ENCODE results near the gene CNOT6. TPM values are rescaled to one million over a fixed set of nuclear protein-coding genes. Genes with fewer than 3 reads are reported as not detected.
"Not testable (repeated sequence)": the region's sequence is repeated elsewhere in the genome, so short reads cannot be mapped to it uniquely, and the experiment has no call there.

The CNOT6 gene
- total and polyA plus RNA-seq, 4 donors = 8.7 to 51.1 (median 14.8) TPM

- DNase-seq (no peak), ATAC-seq (ENCODE audit: insufficient read depth, low FRiP score) (no peak)
- H3K4me1 ChIP-seq (ENCODE audit: control insufficient read depth in 5 of 5, insufficient read depth in 5 of 5, low read length in 5 of 5) = peaks cover 0 to 12% (median 0%) of the 10 kb centered on the region in 5 donors
- no peak overlapping the region for H3K9ac ChIP-seq (ENCODE audit: insufficient read depth in 1 of 2, low read length in 2 of 2)
- H3K4me3 ChIP-seq = no peak overlapping the region
- TF ChIP-seq CTCF (IDR thresholded peaks at IDR 0.05; ENCODE audit: control extremely low read depth, extremely low read depth) = no peak
- 63 to 80% methylated on average over 5 of the region's 5 CpGs for WGBS, 2 donors
- H3K9me3 ChIP-seq (ENCODE audit: control insufficient read depth in 4 of 4, insufficient read depth in 3 of 4, low read length in 3 of 4) = peaks cover 0 to 3% (median 0%) of the 10 kb centered on the region in 4 donors
- H3K36me3 ChIP-seq (ENCODE audit: control insufficient read depth in 4 of 4, insufficient read depth in 4 of 4, low read length in 4 of 4) = no peaks in the 10 kb centered on the region
- H3K27me3 ChIP-seq (ENCODE audit: control insufficient read depth in 3 of 3, insufficient read depth in 3 of 3, low read length in 2 of 3) = no peaks in the 10 kb centered on the region
- H3K27ac ChIP-seq (ENCODE audit: low read depth in 1 of 2, low read length in 1 of 2) = no peak overlapping the region
These were observed 29.6 kb upstream of the CNOT6 start for GRCh38 chr5:180464603-180464970.

- DNase-seq; ATAC-seq (ENCODE audit: insufficient read depth, low FRiP score); H3K9me3 ChIP-seq (ENCODE audit: control insufficient read depth in 4 of 4, insufficient read depth in 3 of 4, low read length in 3 of 4); H3K9ac ChIP-seq (ENCODE audit: insufficient read depth in 1 of 2, low read length in 2 of 2); H3K4me3 ChIP-seq; H3K36me3 ChIP-seq (ENCODE audit: control insufficient read depth in 4 of 4, insufficient read depth in 4 of 4, low read length in 4 of 4); H3K27ac ChIP-seq (ENCODE audit: low read depth in 1 of 2, low read length in 1 of 2); H3K27me3 ChIP-seq (ENCODE audit: control insufficient read depth in 3 of 3, insufficient read depth in 3 of 3, low read length in 2 of 3): not testable (repeated sequence)
- 97 to 98% methylated on average over 4 of the region's 4 CpGs for WGBS, 2 donors
- peaks cover 0 to 12% (median 0%) of the 10 kb centered on the region in 5 donors for H3K4me1 ChIP-seq (ENCODE audit: control insufficient read depth in 5 of 5, insufficient read depth in 5 of 5, low read length in 5 of 5)
These were observed 29.1 kb upstream of the CNOT6 start for GRCh38 chr5:180465052-180465451.

- 90 to 98% methylated on average over 15 of the region's 15 CpGs for WGBS, 2 donors
- ATAC-seq (ENCODE audit: insufficient read depth, low FRiP score) (no peak), DNase-seq (no peak)
- H3K4me1 ChIP-seq (ENCODE audit: control insufficient read depth in 5 of 5, insufficient read depth in 5 of 5, low read length in 5 of 5) = peaks cover 0 to 12% (median 0%) of the 10 kb centered on the region in 5 donors
- peaks cover 0 to 3% (median 0%) of the 10 kb centered on the region in 4 donors for H3K9me3 ChIP-seq (ENCODE audit: control insufficient read depth in 4 of 4, insufficient read depth in 3 of 4, low read length in 3 of 4)
- H3K9ac ChIP-seq (ENCODE audit: insufficient read depth in 1 of 2, low read length in 2 of 2) = no peak overlapping the region
- H3K4me3 ChIP-seq = no peak overlapping the region
- no peak overlapping the region for H3K27ac ChIP-seq (ENCODE audit: low read depth in 1 of 2, low read length in 1 of 2)
- TF ChIP-seq CTCF (IDR thresholded peaks at IDR 0.05; ENCODE audit: control extremely low read depth, extremely low read depth) = no peak
- H3K27me3 ChIP-seq (ENCODE audit: control insufficient read depth in 3 of 3, insufficient read depth in 3 of 3, low read length in 2 of 3) = no peaks in the 10 kb centered on the region
- H3K36me3 ChIP-seq (ENCODE audit: control insufficient read depth in 4 of 4, insufficient read depth in 4 of 4, low read length in 4 of 4) = no peaks in the 10 kb centered on the region
These were observed 27.9 kb upstream of the CNOT6 start for GRCh38 chr5:180466316-180466715.

GRCh38 chr5:180467028-180467975 lies 26.9 kb upstream of the CNOT6 start:
- no peak for TF ChIP-seq CTCF (IDR thresholded peaks at IDR 0.05; ENCODE audit: control extremely low read depth, extremely low read depth)
- Histone ChIP-seq H3K27me3 (ENCODE audit: control insufficient read depth in 3 of 3, insufficient read depth in 3 of 3, low read length in 2 of 3) (no peaks in the 10 kb centered on the region), H3K4me3 (peak overlapping the region; percentile 26), H3K9ac (ENCODE audit: insufficient read depth in 1 of 2, low read length in 2 of 2) (no peak overlapping the region), H3K4me1 (ENCODE audit: control insufficient read depth in 5 of 5, insufficient read depth in 5 of 5, low read length in 5 of 5) (peaks cover 0 to 12% (median 0%) of the 10 kb centered on the region in 5 donors), H3K9me3 (ENCODE audit: control insufficient read depth in 4 of 4, insufficient read depth in 3 of 4, low read length in 3 of 4) (peaks cover 0 to 3% (median 0%) of the 10 kb centered on the region in 4 donors), H3K36me3 (ENCODE audit: control insufficient read depth in 4 of 4, insufficient read depth in 4 of 4, low read length in 4 of 4) (no peaks in the 10 kb centered on the region), H3K27ac (ENCODE audit: low read depth in 1 of 2, low read length in 1 of 2) (peak overlapping the region in 1 of 2 donors; percentile 81)
- 42 to 62% methylated on average over 22 of the region's 22 CpGs for WGBS, 2 donors
- ATAC-seq (ENCODE audit: insufficient read depth, low FRiP score) (peak; percentile 70), DNase-seq (no peak)

Measured in lung (tissue), 12 donors.